Measurements from ENCODE around the gene TECTB.

DNA sequence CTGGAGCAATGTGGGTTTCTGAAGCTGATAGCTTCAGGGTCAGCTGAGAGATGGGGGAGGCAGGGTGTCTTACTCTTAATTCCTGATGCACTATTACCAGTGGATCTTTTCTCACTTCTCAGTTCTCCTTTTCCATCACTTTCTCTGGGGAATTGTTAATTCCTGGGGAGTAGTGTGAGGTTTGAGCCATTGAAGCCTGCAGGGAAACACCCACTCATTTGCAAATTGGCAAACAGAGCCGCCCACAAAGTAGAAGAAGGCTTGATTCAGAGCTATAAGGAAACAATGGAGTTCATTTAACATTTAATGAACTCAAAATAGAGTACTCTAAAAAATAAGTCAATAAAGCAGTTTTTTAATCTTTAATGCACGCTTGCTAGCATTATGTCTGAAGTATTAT lies 4.3 kb upstream of the TECTB start:
- TF ChIP-seq POLR2AphosphoS5 (IDR thresholded peaks at IDR 0.05; ENCODE audit: borderline replicate concordance, low read depth, low read length) = no peak
- TF ChIP-seq EZH2 (IDR thresholded peaks at IDR 0.05) = no peak
